MCF 10A (cell line): ENCODE measurements around the gene ASIC5. TPM values are rescaled to one million over a fixed set of nuclear protein-coding genes. Genes with fewer than 3 reads are reported as not detected.

Experiments used
- BruUV-seq: library from RNA; stranded (reverse); fragments of 400-500 nt; replicated peaks from 2 replicates; lab custom pipeline; 2021; lab: Mats Ljungman, UMichigan
- CTCF ChIA-PET: fragments of 300-600 bp; sonication (Branson Sonifier 250); formaldehyde crosslinking; extraction: SDS; loops from one replicate; lab custom pipeline; 2021; ENCODE audit warnings: antibody characterized with exemption, inconsistent platforms; lab: Yijun Ruan, JAX
- POLR2A ChIA-PET: fragments of 300-600, 350-650 bp; sonication (Branson Sonifier 250); formaldehyde crosslinking; extraction: SDS; loops from one replicate; lab custom pipeline; 2020; ENCODE audit warnings: antibody characterized with exemption, inconsistent platforms; lab: Yijun Ruan, JAX
- DNase-seq: peaks from one replicate; pipeline ENCODE4 v3.0.0-alpha.2; 2018; ENCODE audit not compliant: unreplicated experiment
- H3K27ac Mint-ChIP-seq: one replicate; pipeline ENCODE4 v1.8.0; 2022; ENCODE audit warnings: mild to moderate bottlenecking, low read depth, mixed read lengths; ENCODE audit not compliant: unreplicated experiment
- H3K27me3 Mint-ChIP-seq: one replicate; pipeline ENCODE4 v1.8.0; 2022; ENCODE audit warnings: mixed read lengths; ENCODE audit not compliant: insufficient read depth, unreplicated experiment
- H3K36me3 Mint-ChIP-seq: one replicate; pipeline ENCODE4 v1.8.0; 2022; ENCODE audit warnings: mild to moderate bottlenecking, moderate library complexity, mixed read lengths; ENCODE audit not compliant: insufficient read depth, unreplicated experiment
- H3K4me1 Mint-ChIP-seq: one replicate; pipeline ENCODE4 v1.8.0; 2022; ENCODE audit warnings: mixed read lengths; ENCODE audit not compliant: insufficient read depth, unreplicated experiment
- H3K4me3 Mint-ChIP-seq: one replicate; pipeline ENCODE4 v1.8.0; 2022; ENCODE audit warnings: mild to moderate bottlenecking, moderate library complexity, mixed read lengths; ENCODE audit not compliant: unreplicated experiment
- H3K9me3 Mint-ChIP-seq: one replicate; pipeline ENCODE4 v1.8.0; 2022; ENCODE audit warnings: mixed read lengths; ENCODE audit not compliant: unreplicated experiment
- CTCF ChIP-seq: fragments of 200-600 bp; IDR thresholded peaks from one replicate; pipeline ENCODE4 v1.8.0; 2022; ENCODE audit warnings: antibody characterized with exemption, mild to moderate bottlenecking; ENCODE audit not compliant: unreplicated experiment
- intact Hi-C: fragments of 100-400 bp; cut with micrococcal nuclease; formaldehyde crosslinking; loops from 2 replicates; pipeline ENCODE4 v1.14.1; 2022
- total RNA-seq: library from RNA; stranded (reverse); gene quantifications from 2 replicates; pipeline ENCODE4 v1.2.3, GENCODE V29; 2022

Gene ASIC5
- total RNA-seq, 1 experiment from 2014 or later: not detected

GRCh38 chr4:155908187-155909139 is 42.4 kb upstream of the ASIC5 start:
- no peak overlapping the region for H3K4me3 Mint-ChIP-seq
- intact Hi-C loops: no loop called here
- H3K27ac Mint-ChIP-seq: no peak overlapping the region
- peaks cover 9% of the 10 kb centered on the region for H3K4me1 Mint-ChIP-seq
- CTCF ChIA-PET: no interaction called here
- POLR2A ChIA-PET: no interaction called here
- no TSS peak for BruUV-seq
- no peak for DNase-seq
- no peak for TF ChIP-seq CTCF
- no peaks in the 10 kb centered on the region for H3K27me3 Mint-ChIP-seq
- no peaks in the 10 kb centered on the region for H3K36me3 Mint-ChIP-seq
- H3K9me3 Mint-ChIP-seq: no peaks in the 10 kb centered on the region

- ChIA-PET CTCF (no interaction called here), POLR2A (interaction anchor here (0.6 kb wide), 1 partner anchor 63 kb away, joined by 4 read pairs; no protein-coding TSS in a partner anchor)
- no peaks in the 10 kb centered on the region for H3K9me3 Mint-ChIP-seq
- no TSS peak for BruUV-seq
- H3K4me3 Mint-ChIP-seq: no peak overlapping the region
- H3K4me1 Mint-ChIP-seq: peaks cover 9% of the 10 kb centered on the region
- H3K27me3 Mint-ChIP-seq: no peaks in the 10 kb centered on the region
- H3K36me3 Mint-ChIP-seq: no peaks in the 10 kb centered on the region
- TF ChIP-seq CTCF: no peak
- H3K27ac Mint-ChIP-seq: no peak overlapping the region
- intact Hi-C loops: no loop called here
- no peak for DNase-seq
Observed at GRCh38 chr4:155907556-155907955, 41.5 kb upstream of the ASIC5 start.

GRCh38 chr4:155906554-155907247 is 40.6 kb upstream of the ASIC5 start:
- H3K4me3 Mint-ChIP-seq: no peak overlapping the region
- no peak for TF ChIP-seq CTCF
- H3K27ac Mint-ChIP-seq: no peak overlapping the region
- peaks cover 9% of the 10 kb centered on the region for H3K4me1 Mint-ChIP-seq
- DNase-seq: peak; percentile 94
- H3K36me3 Mint-ChIP-seq: no peaks in the 10 kb centered on the region
- intact Hi-C loops: no loop called here
- POLR2A ChIA-PET: interaction anchor here (0.6 kb wide), 2 partner anchors 17 to 62 kb away, joined by 3 to 4 read pairs; no protein-coding TSS in a partner anchor
- CTCF ChIA-PET: no interaction called here
- no peaks in the 10 kb centered on the region for H3K27me3 Mint-ChIP-seq
- H3K9me3 Mint-ChIP-seq: no peaks in the 10 kb centered on the region
- no TSS peak for BruUV-seq

GRCh38 chr4:155904331-155904730 is 38.3 kb upstream of the ASIC5 start:
- POLR2A ChIA-PET: no interaction called here
- intact Hi-C loops: no loop called here

More at GRCh38 chr4:155904331-155904730, 38.3 kb upstream of the ASIC5 start:
- no TSS peak for BruUV-seq
- H3K4me1 Mint-ChIP-seq: peaks cover 19% of the 10 kb centered on the region
- CTCF ChIA-PET: no interaction called here
- no peaks in the 10 kb centered on the region for H3K36me3 Mint-ChIP-seq
- H3K4me3 Mint-ChIP-seq: no peak overlapping the region
- no peaks in the 10 kb centered on the region for H3K9me3 Mint-ChIP-seq
- DNase-seq: no peak
- H3K27me3 Mint-ChIP-seq: no peaks in the 10 kb centered on the region
- no peak overlapping the region for H3K27ac Mint-ChIP-seq
- TF ChIP-seq CTCF: no peak
